GM23248 (cell line): ENCODE measurements around the gene MLLT10.

Experiments
- EZH2 ChIP-seq: fragments of 200-600 bp; sonication (generic); IDR thresholded peaks from 2 replicates; pipeline ENCODE4 v1.6.1; 2018; ENCODE audit warnings: antibody characterized with exemption, mild to moderate bottlenecking; ENCODE audit not compliant: insufficient read depth, poor library complexity, severe bottlenecking
- EZH2phosphoT487 ChIP-seq: fragments of 200-600 bp; sonication (generic); IDR thresholded peaks from 2 replicates; pipeline ENCODE4 v1.6.1; 2018; ENCODE audit warnings: antibody characterized with exemption, moderate library complexity, mild to moderate bottlenecking, low read depth; ENCODE audit not compliant: insufficient read depth

- TF ChIP-seq EZH2 = no peak
- TF ChIP-seq EZH2phosphoT487 = no peak
Measured at GRCh38 chr10:21626457-21627161, 92.6 kb downstream of the MLLT10 start.
